GM13976 (cell line): ENCODE measurements around the gene AMER2.

ENCODE experiments used
- DNase-seq: peaks from one replicate; pipeline ENCODE4 v3.0.0; 2012; ENCODE audit warnings: low spot score
- CTCF ChIP-seq: IDR thresholded peaks from 2 replicates; pipeline ENCODE4 v1.5.1; 2012; ENCODE audit warnings: borderline replicate concordance, mild to moderate bottlenecking; ENCODE audit not compliant: insufficient read depth; ENCODE audit errors: extremely low read depth, missing control alignments, control extremely low read depth
- in situ Hi-C: fragments of 300-500 bp; cut with MboI; formaldehyde crosslinking; loops from one replicate; pipeline ENCODE4 v1.12.0; 2022; ENCODE audit warnings: low sequenced_read_pairs, mixed read lengths, inconsistent platforms; ENCODE audit not compliant: unreplicated experiment

The AMER2 gene

GRCh38 chr13:25210842-25211569, 38.9 kb upstream of the AMER2 start:
- TF ChIP-seq CTCF: no peak
- in situ Hi-C loops: no loop called here
- DNase-seq: no peak

- in situ Hi-C loops: no loop called here
- TF ChIP-seq CTCF: no peak
Observed at GRCh38 chr13:25207291-25207810, 35.3 kb upstream of the AMER2 start.

GRCh38 chr13:25204863-25205262, 32.8 kb upstream of the AMER2 start:
- TF ChIP-seq CTCF: no peak
- DNase-seq: no peak
- in situ Hi-C loops: no loop called here

More at GRCh38 chr13:25207291-25207810, 35.3 kb upstream of the AMER2 start:
- no peak for DNase-seq

- peak; percentile 34 for DNase-seq
- TF ChIP-seq CTCF: no peak
- in situ Hi-C loops: no loop called here
Observed at GRCh38 chr13:25203127-25203740, 31.1 kb upstream of the AMER2 start.

- in situ Hi-C loops: no loop called here
- no peak for DNase-seq
- TF ChIP-seq CTCF: no peak
Observed at GRCh38 chr13:25200783-25201182, 28.7 kb upstream of the AMER2 start.

GRCh38 chr13:25198647-25199046, 26.6 kb upstream of the AMER2 start:
- no peak for TF ChIP-seq CTCF
- no peak for DNase-seq
- in situ Hi-C loops: no loop called here

- in situ Hi-C loops: no loop called here
- no peak for DNase-seq
- TF ChIP-seq CTCF: no peak
Observed at GRCh38 chr13:25196971-25197370, 24.9 kb upstream of the AMER2 start.
